ACC112 (cell line): ENCODE data around the gene MRTFB.
A peak's percentile ranks its signal among the peaks of the same experiment; 100 is the strongest.

Experiments used
- H2AFZ ChIP-seq: fragments of 200-600 bp; sonication (generic); one replicate; pipeline ENCODE4 v1.6.0; 2017; ENCODE audit warnings: antibody characterized with exemption, low read length; ENCODE audit not compliant: unreplicated experiment
- H3K27ac ChIP-seq: fragments of 200-600 bp; sonication (generic); 2 replicates; pipeline ENCODE4 v1.5.1; 2014; ENCODE audit warnings: low read depth, mild to moderate bottlenecking, antibody characterized with exemption, low read length, moderate library complexity
- H3K27me3 ChIP-seq: fragments of 200-600 bp; sonication (generic); 2 replicates; pipeline ENCODE4 v1.6.1; 2014; ENCODE audit warnings: mild to moderate bottlenecking, antibody characterized with exemption, low read length, moderate library complexity, mixed read lengths; ENCODE audit not compliant: insufficient read depth
- H3K36me3 ChIP-seq: fragments of 200-600 bp; sonication (generic); 2 replicates; pipeline ENCODE4 v1.6.1; 2016; ENCODE audit warnings: mild to moderate bottlenecking, antibody characterized with exemption, low read length, moderate library complexity, mixed read lengths; ENCODE audit not compliant: insufficient read depth
- H3K4me1 ChIP-seq: fragments of 200-600 bp; sonication (generic); one replicate; pipeline ENCODE4 v1.6.1; 2016; ENCODE audit warnings: low read length, mixed read lengths; ENCODE audit not compliant: insufficient read depth, unreplicated experiment, control insufficient read depth
- H3K4me3 ChIP-seq: fragments of 200-600 bp; sonication (generic); 2 replicates; pipeline ENCODE4 v1.5.1; 2014; ENCODE audit warnings: mild to moderate bottlenecking, low read depth, low read length
- H3K79me2 ChIP-seq: fragments of 200-600 bp; sonication (generic); one replicate; pipeline ENCODE4 v1.6.0; 2016; ENCODE audit warnings: low read length; ENCODE audit not compliant: control insufficient read depth, unreplicated experiment, insufficient read depth

The MRTFB gene

DNA sequence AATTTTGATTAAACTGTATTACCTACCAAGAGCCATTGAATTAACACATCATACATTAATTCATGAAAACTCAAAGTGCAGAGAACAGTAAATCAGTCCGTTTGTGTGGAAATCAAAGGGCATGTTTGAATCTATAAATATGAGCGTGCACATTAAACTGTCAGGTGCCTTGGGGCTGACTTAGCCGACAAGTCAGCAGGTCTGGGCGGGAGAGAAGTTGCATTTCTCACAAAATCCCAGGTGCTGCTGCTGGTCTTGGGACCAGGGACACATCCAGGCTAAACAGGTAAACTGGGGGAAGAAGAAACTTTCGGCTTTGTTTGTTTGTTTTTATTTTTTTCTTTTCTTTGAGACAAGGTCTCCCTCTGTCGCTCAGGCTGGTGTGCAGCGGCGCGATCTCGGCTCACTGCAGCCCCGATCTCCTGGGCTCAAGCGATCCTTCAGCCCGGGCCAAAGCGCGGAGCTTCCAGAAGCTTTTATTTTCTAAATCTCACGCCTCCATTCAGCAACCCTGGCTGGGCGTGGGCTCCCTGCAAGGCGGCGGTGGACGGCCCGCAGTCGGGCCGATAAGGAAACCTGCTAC is 213.9 kb downstream of the MRTFB start:
- Histone ChIP-seq H3K27ac (no peak overlapping the region), H3K4me3 (peak overlapping the region; percentile 76), H3K27me3 (no peaks in the 10 kb centered on the region), H2AFZ (peak overlapping the region; percentile 79), H3K79me2 (no peaks in the 10 kb centered on the region), H3K4me1 (no peaks in the 10 kb centered on the region), H3K36me3 (no peaks in the 10 kb centered on the region)

GRCh38 chr16:14285513-14286367 is 214.6 kb downstream of the MRTFB start:
- no peaks in the 10 kb centered on the region for H3K27me3 ChIP-seq
- H3K27ac ChIP-seq: no peak overlapping the region
- no peaks in the 10 kb centered on the region for H3K4me1 ChIP-seq
- no peaks in the 10 kb centered on the region for H3K36me3 ChIP-seq
- peak overlapping the region; percentile 19 for H2AFZ ChIP-seq
- no peaks in the 10 kb centered on the region for H3K79me2 ChIP-seq
- H3K4me3 ChIP-seq: peak overlapping the region; percentile 76

- Histone ChIP-seq H2AFZ (no peak overlapping the region), H3K27ac (no peak overlapping the region)
These were observed 215.5 kb downstream of the MRTFB start for GRCh38 chr16:14286368-14287230.

GRCh38 chr16:14289692-14290340 is 218.7 kb downstream of the MRTFB start:
- Histone ChIP-seq H3K27me3 (no peaks in the 10 kb centered on the region), H3K27ac (no peak overlapping the region), H2AFZ (no peak overlapping the region), H3K79me2 (no peaks in the 10 kb centered on the region), H3K4me1 (no peaks in the 10 kb centered on the region), H3K4me3 (no peak overlapping the region), H3K36me3 (no peaks in the 10 kb centered on the region)

More at GRCh38 chr16:14286368-14287230, 215.5 kb downstream of the MRTFB start:
- H3K79me2 ChIP-seq: no peaks in the 10 kb centered on the region
- peak overlapping the region; percentile 76 for H3K4me3 ChIP-seq
- no peaks in the 10 kb centered on the region for H3K27me3 ChIP-seq
- no peaks in the 10 kb centered on the region for H3K4me1 ChIP-seq
- no peaks in the 10 kb centered on the region for H3K36me3 ChIP-seq

DNA sequence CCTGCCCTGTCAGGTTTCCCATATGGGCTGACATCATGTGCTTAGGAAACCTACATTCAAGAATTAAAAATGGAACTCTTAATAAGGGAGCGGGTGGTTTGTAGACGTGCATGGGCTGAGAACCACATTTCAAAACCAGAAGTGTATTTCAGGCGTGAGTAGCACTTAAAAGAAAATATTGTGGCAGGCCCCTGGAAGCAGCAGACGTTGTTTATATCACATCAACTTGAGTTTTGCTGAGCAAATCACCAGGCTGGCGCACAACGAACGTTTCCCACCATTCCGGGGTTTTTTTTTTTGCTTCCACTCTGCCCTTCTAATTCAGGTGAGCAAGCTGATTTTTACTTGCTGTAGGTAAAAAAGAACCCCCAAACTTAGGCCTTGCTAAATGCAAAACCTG is 220.2 kb downstream of the MRTFB start:
- no peaks in the 10 kb centered on the region for H3K27me3 ChIP-seq
- no peaks in the 10 kb centered on the region for H3K4me1 ChIP-seq
- no peak overlapping the region for H3K27ac ChIP-seq
- no peaks in the 10 kb centered on the region for H3K79me2 ChIP-seq
- H3K4me3 ChIP-seq: no peak overlapping the region
- no peaks in the 10 kb centered on the region for H3K36me3 ChIP-seq
- H2AFZ ChIP-seq: no peak overlapping the region

- Histone ChIP-seq H3K27me3 (no peaks in the 10 kb centered on the region), H2AFZ (no peak overlapping the region), H3K79me2 (no peaks in the 10 kb centered on the region), H3K4me1 (no peaks in the 10 kb centered on the region), H3K4me3 (no peak overlapping the region), H3K27ac (no peak overlapping the region), H3K36me3 (no peaks in the 10 kb centered on the region)
These were observed 221.1 kb downstream of the MRTFB start for GRCh38 chr16:14292051-14292825.

DNA sequence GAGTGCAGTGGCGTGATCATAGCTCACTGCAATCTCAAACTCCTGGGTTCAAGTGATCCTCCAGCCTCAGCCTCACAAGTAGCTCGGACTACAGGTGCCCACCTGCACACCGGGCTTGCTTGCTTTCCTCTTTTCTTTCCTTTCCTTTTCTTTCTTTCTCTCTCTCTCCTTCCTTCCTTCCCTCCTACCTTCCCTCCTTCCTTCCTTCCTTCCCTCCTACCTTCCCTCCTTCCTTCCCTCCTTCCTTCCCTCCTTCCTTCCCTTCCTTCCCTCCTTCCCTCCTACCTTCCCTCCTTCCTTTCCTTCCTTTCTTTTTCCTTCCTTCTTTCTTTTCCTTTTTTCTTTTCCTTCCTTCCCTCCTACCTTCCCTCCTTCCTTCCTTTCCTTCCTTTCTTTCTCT is 225.5 kb downstream of the MRTFB start:
- H3K4me3 ChIP-seq: no peak overlapping the region
- H2AFZ ChIP-seq: no peak overlapping the region
- H3K4me1 ChIP-seq: no peaks in the 10 kb centered on the region
- H3K27me3 ChIP-seq: no peaks in the 10 kb centered on the region
- no peaks in the 10 kb centered on the region for H3K36me3 ChIP-seq
- no peak overlapping the region for H3K27ac ChIP-seq
- H3K79me2 ChIP-seq: no peaks in the 10 kb centered on the region

DNA sequence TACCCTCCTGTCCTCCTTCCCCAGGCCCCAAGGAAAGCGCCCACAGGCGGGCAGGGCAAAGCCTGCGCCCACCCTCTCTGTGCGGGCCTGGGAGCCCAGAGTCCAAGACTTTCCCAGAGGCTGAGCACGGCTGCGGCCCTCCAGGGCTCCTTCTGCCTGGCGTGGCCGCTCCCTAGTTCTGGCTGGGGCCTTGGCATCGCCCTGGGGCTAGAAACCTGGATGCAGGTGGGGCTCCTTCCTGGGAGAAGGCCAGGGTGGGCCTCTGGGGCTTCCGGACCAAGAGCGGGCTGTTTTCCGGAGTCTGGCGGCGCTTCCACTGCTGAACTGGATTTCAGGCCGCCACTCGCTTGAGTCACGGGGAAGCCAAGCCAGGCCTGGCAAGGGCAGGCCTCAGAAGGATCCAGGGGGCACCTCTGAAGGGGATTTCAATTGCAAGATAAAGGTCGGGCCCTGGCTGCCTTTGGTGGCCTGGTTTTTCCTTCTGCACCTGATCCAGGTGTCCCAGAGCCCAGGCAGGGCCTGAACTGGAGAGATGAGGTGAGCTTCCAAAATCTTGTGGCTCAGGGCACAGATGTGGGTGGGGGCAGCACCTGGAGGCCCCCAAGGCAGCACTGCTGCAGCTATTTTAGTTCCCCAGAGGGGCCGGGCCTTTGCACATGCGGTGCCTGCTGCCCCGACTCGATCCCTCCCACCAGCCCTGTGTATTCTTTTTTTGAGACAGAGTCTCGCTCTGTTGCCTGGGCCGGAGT is 227.4 kb downstream of the MRTFB start:
- no peak overlapping the region for H3K4me3 ChIP-seq
- H3K27ac ChIP-seq: no peak overlapping the region
- no peaks in the 10 kb centered on the region for H3K27me3 ChIP-seq
- peaks cover 15% of the 10 kb centered on the region for H3K79me2 ChIP-seq
- H3K36me3 ChIP-seq: no peaks in the 10 kb centered on the region
- H3K4me1 ChIP-seq: no peaks in the 10 kb centered on the region
- no peak overlapping the region for H2AFZ ChIP-seq

DNA sequence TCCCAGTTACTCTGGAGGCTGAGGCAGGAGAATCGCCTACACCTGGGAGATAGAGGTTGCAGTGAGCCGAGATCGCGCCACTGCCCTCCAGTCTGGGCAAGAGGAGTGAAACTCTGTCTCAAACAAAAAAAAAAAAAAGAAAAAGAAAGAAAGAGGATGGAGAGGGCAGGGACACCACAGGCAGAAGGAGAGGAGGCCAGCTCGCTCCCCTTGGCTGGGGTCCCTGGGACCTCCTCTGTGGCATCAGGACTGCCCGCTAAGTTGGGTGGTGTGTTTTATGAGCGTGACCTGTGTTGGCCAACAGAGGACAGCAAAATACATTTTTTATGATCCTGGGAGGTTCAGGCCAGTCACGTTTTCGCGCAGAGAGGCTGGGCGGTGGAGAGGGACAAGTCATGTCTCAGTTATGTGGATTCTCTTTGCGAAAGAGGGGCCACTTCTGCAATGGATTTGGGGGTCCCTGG is 229.6 kb downstream of the MRTFB start:
- peak overlapping the region; percentile 75 for H3K4me3 ChIP-seq
- peaks cover 36% of the 10 kb centered on the region for H3K79me2 ChIP-seq
- no peaks in the 10 kb centered on the region for H3K36me3 ChIP-seq
- peaks cover 14% of the 10 kb centered on the region for H3K4me1 ChIP-seq
- peak overlapping the region; percentile 44; the same call in 1 of the 2 replicates for H3K27ac ChIP-seq
- H3K27me3 ChIP-seq: no peaks in the 10 kb centered on the region
- no peak overlapping the region for H2AFZ ChIP-seq
